Uterus (tissue), 4 donors: ENCODE results near the gene RTP4. TPM values are rescaled to one million over a fixed set of nuclear protein-coding genes. Genes with fewer than 3 reads are reported as not detected.

Experiments
- DNase-seq, 2 donors: peaks; one replicate each; pipeline ENCODE4 v3.0.0-alpha.2; 2019 to 2020
- H3K27ac ChIP-seq, 2 donors: fragments of 200-600 bp; sonication (generic); 1 replicate in 1 of 2; 2 replicates in 1 of 2; pipeline ENCODE4 v1.5.1; 2016 to 2018
- H3K27me3 ChIP-seq, 2 donors: fragments of 200-600 bp; sonication (generic); one replicate each; pipeline ENCODE4 v1.5.1; 2018 to 2019; ENCODE audit warnings: control low read depth in 1 of 2
- H3K36me3 ChIP-seq, 2 donors: fragments of 200-600 bp; sonication (generic); one replicate each; pipeline ENCODE4 v1.5.1; 2019; ENCODE audit warnings: control low read depth in 1 of 2
- H3K4me1 ChIP-seq, 2 donors: fragments of 200-600 bp; sonication (generic); one replicate each; pipeline ENCODE4 v1.5.1; 2018 to 2019; ENCODE audit warnings: control low read depth in 1 of 2
- H3K4me3 ChIP-seq, 2 donors: fragments of 200-600 bp; sonication (generic); 1 replicate in 1 of 2; 2 replicates in 1 of 2; pipeline ENCODE4 v1.5.1; 2018 to 2019; ENCODE audit warnings: mild to moderate bottlenecking in 1 of 2
- H3K9me3 ChIP-seq, 2 donors: fragments of 200-600 bp; sonication (generic); one replicate each; pipeline ENCODE4 v1.5.1; 2019; ENCODE audit warnings: control low read depth in 1 of 2
- CTCF ChIP-seq, 4 experiments: fragments of 200-600 bp in 2 of 4; fragments of 450-650 bp in 2 of 4; sonication (generic) in 2 of 4; IDR thresholded peaks; one replicate each; pipeline ENCODE4 v1.5.1; 2016 to 2019; ENCODE audit warnings: antibody characterized with exemption in 4 of 4, mild to moderate bottlenecking in 2 of 4, moderate library complexity in 1 of 4
- POLR2A ChIP-seq, 2 donors: fragments of 450-650 bp; IDR thresholded peaks; one replicate each; pipeline ENCODE4 v1.6.1; 2016; ENCODE audit warnings: antibody characterized with exemption in 2 of 2, mild to moderate bottlenecking in 1 of 2, moderate library complexity in 1 of 2
- intact Hi-C: fragments of 100-400 bp; cut with DNase I; formaldehyde crosslinking; loops from one replicate; pipeline ENCODE4 v1.15.1; 2023; ENCODE audit warnings: low total_unique reads
- total RNA-seq, 4 donors: library from RNA; depleted of rRNA in 3 of 4; stranded (reverse); fragments of >200 nt in 3 of 4; gene quantifications; one replicate each; pipeline versions ENCODE4 v1.1.0 to v1.2.4, GENCODE V29; 2014 to 2023
- donor health status: DM: yes; HTN: yes; CAD: no.

The RTP4 gene
- total RNA-seq, 4 donors from 2014 or later: 0.51 to 5.1 (median 1.8) TPM

DNA sequence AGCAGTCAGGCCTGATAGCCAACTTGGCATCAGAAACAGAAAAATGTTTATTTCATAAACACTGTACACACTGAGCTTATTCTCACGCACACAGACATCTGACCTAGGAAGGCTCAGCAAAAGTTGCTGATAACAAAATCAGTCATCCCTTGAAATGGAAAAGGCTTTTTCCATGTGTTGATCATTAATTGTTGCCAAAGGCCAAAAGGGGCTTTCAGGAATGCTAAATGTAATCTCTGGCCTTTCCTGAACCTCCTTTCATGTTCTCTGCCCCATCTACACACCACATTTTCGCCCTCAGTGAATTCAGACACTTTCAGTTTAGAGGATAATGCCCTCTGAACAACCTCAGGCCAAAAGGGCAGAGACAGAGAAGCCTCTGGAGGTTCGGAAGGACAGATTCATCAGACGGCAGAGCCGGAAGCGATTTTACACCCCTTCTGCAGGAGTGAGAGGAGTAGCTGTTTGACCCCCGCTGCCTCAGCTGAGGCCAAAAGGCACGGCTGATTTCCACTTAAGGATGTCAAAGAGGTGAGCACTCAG is 14.5 kb downstream of the RTP4 start:
- no peak overlapping the region for H3K27ac ChIP-seq
- no peaks in the 10 kb centered on the region for H3K27me3 ChIP-seq
- H3K36me3 ChIP-seq: no peaks in the 10 kb centered on the region
- DNase-seq: no peak
- H3K4me3 ChIP-seq: no peak overlapping the region
- no peak for TF ChIP-seq POLR2A (IDR thresholded peaks at IDR 0.05)
- TF ChIP-seq CTCF (IDR thresholded peaks at IDR 0.05): no peak
- no peaks in the 10 kb centered on the region for H3K9me3 ChIP-seq
- intact Hi-C loops: no loop called here
- H3K4me1 ChIP-seq: no peaks in the 10 kb centered on the region

DNA sequence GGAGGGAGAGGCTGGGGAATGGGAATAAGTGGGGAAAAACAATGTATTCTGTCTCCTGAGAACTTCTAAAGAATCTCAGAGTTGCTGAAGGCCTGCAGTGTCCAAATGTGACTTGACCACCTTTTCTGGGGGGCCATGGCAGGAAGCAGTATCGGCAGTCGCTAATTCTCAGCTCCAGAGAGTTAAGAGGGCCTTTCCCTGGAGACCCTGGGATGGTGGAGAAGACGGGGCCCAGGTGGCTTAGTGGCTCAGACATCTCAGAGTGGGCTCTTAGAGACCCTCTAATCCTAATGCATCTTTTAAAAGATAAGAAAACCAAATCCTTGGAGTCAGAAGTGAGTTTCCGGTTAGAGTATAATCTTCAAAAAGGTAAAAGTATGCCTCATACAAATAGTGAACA is 15.1 kb downstream of the RTP4 start:
- H3K36me3 ChIP-seq: no peaks in the 10 kb centered on the region
- intact Hi-C loops: no loop called here
- no peak overlapping the region for H3K27ac ChIP-seq
- no peaks in the 10 kb centered on the region for H3K27me3 ChIP-seq
- H3K9me3 ChIP-seq: no peaks in the 10 kb centered on the region
- no peak for DNase-seq
- H3K4me3 ChIP-seq: no peak overlapping the region
- no peak for TF ChIP-seq POLR2A (IDR thresholded peaks at IDR 0.05)
- TF ChIP-seq CTCF (IDR thresholded peaks at IDR 0.05): no peak
- H3K4me1 ChIP-seq: no peaks in the 10 kb centered on the region

GRCh38 chr3:187385296-187385695 is 17.1 kb downstream of the RTP4 start:
- H3K27ac ChIP-seq: no peak overlapping the region
- H3K4me1 ChIP-seq: no peaks in the 10 kb centered on the region
- no peaks in the 10 kb centered on the region for H3K36me3 ChIP-seq
- no peak overlapping the region for H3K4me3 ChIP-seq
- no peaks in the 10 kb centered on the region for H3K9me3 ChIP-seq
- no peaks in the 10 kb centered on the region for H3K27me3 ChIP-seq
- intact Hi-C loops: no loop called here
- TF ChIP-seq POLR2A (IDR thresholded peaks at IDR 0.05) (no peak), CTCF (IDR thresholded peaks at IDR 0.05) (no peak)
- no peak for DNase-seq

- no peaks in the 10 kb centered on the region for H3K4me1 ChIP-seq
- H3K36me3 ChIP-seq: no peaks in the 10 kb centered on the region
- intact Hi-C loops: no loop called here
- H3K9me3 ChIP-seq: no peaks in the 10 kb centered on the region
- no peak for DNase-seq
- no peaks in the 10 kb centered on the region for H3K27me3 ChIP-seq
- no peak overlapping the region for H3K27ac ChIP-seq
- no peak for TF ChIP-seq CTCF (IDR thresholded peaks at IDR 0.05)
- TF ChIP-seq POLR2A (IDR thresholded peaks at IDR 0.05): no peak
- no peak overlapping the region for H3K4me3 ChIP-seq
These were observed 28.5 kb downstream of the RTP4 start for GRCh38 chr3:187396661-187397060.

- DNase-seq: no peak
- Histone ChIP-seq H3K9me3 (no peaks in the 10 kb centered on the region), H3K4me1 (no peaks in the 10 kb centered on the region), H3K4me3 (no peak overlapping the region), H3K27me3 (no peaks in the 10 kb centered on the region), H3K27ac (no peak overlapping the region), H3K36me3 (no peaks in the 10 kb centered on the region)
- intact Hi-C loops: no loop called here
- no peak for TF ChIP-seq CTCF (IDR thresholded peaks at IDR 0.05)
- TF ChIP-seq POLR2A (IDR thresholded peaks at IDR 0.05): no peak
These were observed 30.8 kb downstream of the RTP4 start for GRCh38 chr3:187398955-187399354.
